Sigmoid colon (tissue), 4 donors: Measurements from ENCODE around the gene SEC14L1.

Experiments used
- CTCF ChIP-seq, 4 experiments: fragments of 450-650 bp in 3 of 4; fragments of 200-600 bp in 1 of 4; IDR thresholded peaks; one replicate each; pipeline ENCODE4 v1.5.1; 2016 to 2019; ENCODE audit warnings: antibody characterized with exemption in 4 of 4, mild to moderate bottlenecking in 3 of 4, moderate library complexity in 2 of 4
- EP300 ChIP-seq, 4 donors: sonication (generic); formaldehyde crosslinking; IDR thresholded peaks; one replicate each; pipeline ENCODE4 v1.6.1; 2017; ENCODE audit warnings: antibody characterized with exemption in 4 of 4
- POLR2A ChIP-seq, 2 donors: fragments of 450-650 bp; IDR thresholded peaks; one replicate each; pipeline ENCODE4 v1.6.1; 2016; ENCODE audit warnings: antibody characterized with exemption in 2 of 2, mild to moderate bottlenecking in 2 of 2, moderate library complexity in 2 of 2
- POLR2AphosphoS5 ChIP-seq, 4 donors: sonication (generic); formaldehyde crosslinking; IDR thresholded peaks; one replicate each; pipeline ENCODE4 v1.6.1; 2017; ENCODE audit warnings: antibody characterized with exemption in 4 of 4

DNA sequence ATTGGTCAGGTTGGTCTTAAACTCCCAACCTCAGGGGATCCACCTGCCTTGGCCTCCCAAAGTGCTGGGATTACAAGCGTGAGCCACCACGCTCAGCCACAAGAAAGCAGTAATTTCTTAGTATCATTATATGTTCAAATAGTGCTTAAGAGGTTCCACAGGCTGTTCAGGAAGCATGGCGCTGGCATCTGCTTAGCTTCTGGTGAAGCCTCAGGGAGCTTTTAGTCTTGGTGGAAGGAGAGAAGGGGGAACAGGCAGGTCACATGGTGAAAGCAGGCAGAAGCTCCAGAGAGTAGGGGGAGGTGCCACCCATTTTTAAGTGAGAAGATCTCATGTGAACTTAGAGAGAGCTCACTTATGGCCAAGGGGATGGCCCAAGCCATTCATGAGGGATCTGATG is 3.7 kb upstream of the SEC14L1 start:
- TF ChIP-seq POLR2A (IDR thresholded peaks at IDR 0.05), result no peak
- no peak for TF ChIP-seq CTCF (IDR thresholded peaks at IDR 0.05)
- TF ChIP-seq EP300 (IDR thresholded peaks at IDR 0.05), result no peak
- TF ChIP-seq POLR2AphosphoS5 (IDR thresholded peaks at IDR 0.05), result no peak
